CD1c-positive myeloid dendritic cell (primary cell): ENCODE data around the gene PCDHA8.
"Not testable (repeated sequence)": the region's sequence is repeated elsewhere in the genome, so short reads cannot be mapped to it uniquely, and the experiment has no call there.

Experiments
- DNase-seq: peaks from one replicate; pipeline ENCODE4 v3.0.0-alpha.2; 2016; ENCODE audit errors: extremely low spot score

The PCDHA8 gene

GRCh38 chr5:140840978-140841962 lies at the start of gene PCDHA8:
PCDHA8 (plus strand) TSS chr5:140841187; CDS start chr5:140841322, 135 bp downstream.
- no peak for DNase-seq

GRCh38 chr5:140794595-140795258 lies 46.3 kb upstream of the PCDHA8 start, which contains the start of gene PCDHA2:
PCDHA2 (plus strand) TSS chr5:140794852.
- no peak for DNase-seq

- no peak for DNase-seq
Observed at GRCh38 chr5:140795259-140795641, 45.7 kb upstream of the PCDHA8 start.

GRCh38 chr5:140796072-140796717 lies 44.8 kb upstream of the PCDHA8 start:
- DNase-seq, result not testable (repeated sequence)

- DNase-seq, result no peak
Observed at GRCh38 chr5:140796718-140797095, 44.3 kb upstream of the PCDHA8 start.

GRCh38 chr5:140800816-140801493 lies 40.0 kb upstream of the PCDHA8 start, which contains the start of gene PCDHA3:
PCDHA3 (plus strand) TSS chr5:140801057.
- DNase-seq, result no peak

GRCh38 chr5:140801494-140801841 lies 39.5 kb upstream of the PCDHA8 start:
- DNase-seq, result no peak

- not testable (repeated sequence) for DNase-seq
Observed at GRCh38 chr5:140802381-140802780, 38.6 kb upstream of the PCDHA8 start.

- DNase-seq, result no peak
Observed at GRCh38 chr5:140802781-140803271, 38.2 kb upstream of the PCDHA8 start.

GRCh38 chr5:140806834-140807775 lies 33.9 kb upstream of the PCDHA8 start, which contains the start of gene PCDHA4:
PCDHA4 (plus strand) TSS chr5:140807068.
- DNase-seq, result no peak

GRCh38 chr5:140808241-140808888 lies 32.6 kb upstream of the PCDHA8 start:
- not testable (repeated sequence) for DNase-seq

GRCh38 chr5:140808889-140809291 lies 32.1 kb upstream of the PCDHA8 start:
- no peak for DNase-seq

- DNase-seq, result peak; percentile 4
Observed at GRCh38 chr5:140821375-140822280, 19.4 kb upstream of the PCDHA8 start, which contains the start of gene PCDHA5. PCDHA5 (plus strand) TSS chr5:140821613.

GRCh38 chr5:140822281-140822629 lies 18.7 kb upstream of the PCDHA8 start:
- no peak for DNase-seq

GRCh38 chr5:140822969-140823368 lies 18.0 kb upstream of the PCDHA8 start:
- DNase-seq, result not testable (repeated sequence)

GRCh38 chr5:140823475-140823874 lies 17.5 kb upstream of the PCDHA8 start:
- DNase-seq, result no peak

- no peak for DNase-seq
Observed at GRCh38 chr5:140827704-140828361, 13.2 kb upstream of the PCDHA8 start, which contains the start of gene PCDHA6. PCDHA6 (plus strand) TSS chr5:140827960; CDS start chr5:140828092, 132 bp downstream.

- no peak for DNase-seq
Observed at GRCh38 chr5:140828362-140828737, 12.6 kb upstream of the PCDHA8 start.
